ENCODE data around the gene GATM. TPM values are rescaled to one million over a fixed set of nuclear protein-coding genes. Genes with fewer than 3 reads are reported as not detected.

Gene GATM
- total RNA-seq, 1 experiment from 2014 or later: 10.7 TPM

- peaks cover 70% of the 10 kb centered on the region for H3K27me3 Mint-ChIP-seq (ENCODE audit: low read depth)
- Histone ChIP-seq H2BK20ac (ENCODE audit: low read depth, low read length, poor library complexity, severe bottlenecking) (no peak overlapping the region), H3K14ac (ENCODE audit: insufficient read depth, low read length) (no peak overlapping the region), H2AK5ac (ENCODE audit: insufficient read length, low read length) (no peak overlapping the region), H3K27me3 (ENCODE audit: insufficient read depth, low read length) (no peaks in the 10 kb centered on the region), H4K8ac (replicated peaks; ENCODE audit: insufficient read length, low read depth, low read length) (no peak overlapping the region), H3K23me2 (ENCODE audit: insufficient read length, low read depth, low read length, poor library complexity, severe bottlenecking) (no peaks in the 10 kb centered on the region), H3K4me1 (ENCODE audit: insufficient read depth, low read length) (no peaks in the 10 kb centered on the region), H3K4ac (ENCODE audit: low read depth, low read length) (no peak overlapping the region), H3K4me2 (ENCODE audit: insufficient read depth, insufficient read length, low read length) (no peak overlapping the region), H3K56ac (ENCODE audit: insufficient read length, low read depth, low read length) (no peak overlapping the region), H4K20me1 (ENCODE audit: control insufficient read depth, insufficient read depth, insufficient read length) (no peaks in the 10 kb centered on the region), H3T11ph (ENCODE audit: low read length) (no peak overlapping the region), H4K91ac (ENCODE audit: insufficient read length, low read depth, low read length) (no peak overlapping the region), H3K27ac (ENCODE audit: insufficient read length, low read depth, low read length) (no peak overlapping the region), H3K23ac (ENCODE audit: insufficient read length, low read depth, low read length) (no peak overlapping the region), H3K9ac (ENCODE audit: extremely low read depth, insufficient read length, low read length) (no peak overlapping the region), H2AFZ (ENCODE audit: low read length) (no peak overlapping the region), H2BK120ac (ENCODE audit: low read depth, low read length, poor library complexity, severe bottlenecking) (no peak overlapping the region), H3K9me3 (ENCODE audit: control insufficient read depth, low read depth, low read length) (no peaks in the 10 kb centered on the region), H2BK12ac (ENCODE audit: insufficient read length, low read depth, low read length) (no peak overlapping the region), H2BK5ac (ENCODE audit: insufficient read length, low read length) (no peak overlapping the region), H2BK15ac (ENCODE audit: low read depth, low read length) (no peak overlapping the region), H3K79me1 (ENCODE audit: insufficient read depth, low read depth, low read length, poor library complexity, severe bottlenecking) (no peaks in the 10 kb centered on the region), H4K5ac (ENCODE audit: insufficient read length, low read depth, low read length) (no peak overlapping the region), H3K18ac (ENCODE audit: insufficient read length, low read depth, low read length) (no peak overlapping the region), H3K79me2 (ENCODE audit: insufficient read depth, low read length) (no peaks in the 10 kb centered on the region; the same call in 1 of the 2 replicates)
- H3K9me3 Mint-ChIP-seq: no peaks in the 10 kb centered on the region
- no peaks in the 10 kb centered on the region for H3K36me3 Mint-ChIP-seq (ENCODE audit: insufficient read depth in 1 of 3, low read depth in 3 of 3)
- DNase-seq: no peak
- H3K4me1 Mint-ChIP-seq: peaks cover 0 to 2% of the 10 kb centered on the region in 2 experiments; a peak in 2 of 4 replicates
- H3K27ac Mint-ChIP-seq: no peak overlapping the region
- no peak overlapping the region for H3K4me3 Mint-ChIP-seq
- no CpG with 5 or more reads among the region's 1 CpG for WGBS (ENCODE audit: extremely low coverage, insufficient read length, low lambda C conversion rate)
- TF ChIP-seq, protein P1, sequence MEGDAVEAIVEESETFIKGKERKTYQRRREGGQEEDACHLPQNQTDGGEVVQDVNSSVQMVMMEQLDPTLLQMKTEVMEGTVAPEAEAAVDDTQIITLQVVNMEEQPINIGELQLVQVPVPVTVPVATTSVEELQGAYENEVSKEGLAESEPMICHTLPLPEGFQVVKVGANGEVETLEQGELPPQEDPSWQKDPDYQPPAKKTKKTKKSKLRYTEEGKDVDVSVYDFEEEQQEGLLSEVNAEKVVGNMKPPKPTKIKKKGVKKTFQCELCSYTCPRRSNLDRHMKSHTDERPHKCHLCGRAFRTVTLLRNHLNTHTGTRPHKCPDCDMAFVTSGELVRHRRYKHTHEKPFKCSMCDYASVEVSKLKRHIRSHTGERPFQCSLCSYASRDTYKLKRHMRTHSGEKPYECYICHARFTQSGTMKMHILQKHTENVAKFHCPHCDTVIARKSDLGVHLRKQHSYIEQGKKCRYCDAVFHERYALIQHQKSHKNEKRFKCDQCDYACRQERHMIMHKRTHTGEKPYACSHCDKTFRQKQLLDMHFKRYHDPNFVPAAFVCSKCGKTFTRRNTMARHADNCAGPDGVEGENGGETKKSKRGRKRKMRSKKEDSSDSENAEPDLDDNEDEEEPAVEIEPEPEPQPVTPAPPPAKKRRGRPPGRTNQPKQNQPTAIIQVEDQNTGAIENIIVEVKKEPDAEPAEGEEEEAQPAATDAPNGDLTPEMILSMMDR (conservative IDR thresholded peaks at IDR 0.05): no peak
These were observed 8.6 kb upstream of the GATM start for GRCh38 chr15:45386974-45387373.

Data from H9 (cell line).